LNCAP (cell line): Measurements from ENCODE around the gene THBS2.

Experiments
- TF ChIP-seq, protein P1 (sequence below): fragments of 450-650 bp; IDR thresholded peaks from 2 replicates; pipeline ENCODE4 v1.5.1; 2017; ENCODE audit warnings: mild to moderate bottlenecking

The THBS2 gene

DNA sequence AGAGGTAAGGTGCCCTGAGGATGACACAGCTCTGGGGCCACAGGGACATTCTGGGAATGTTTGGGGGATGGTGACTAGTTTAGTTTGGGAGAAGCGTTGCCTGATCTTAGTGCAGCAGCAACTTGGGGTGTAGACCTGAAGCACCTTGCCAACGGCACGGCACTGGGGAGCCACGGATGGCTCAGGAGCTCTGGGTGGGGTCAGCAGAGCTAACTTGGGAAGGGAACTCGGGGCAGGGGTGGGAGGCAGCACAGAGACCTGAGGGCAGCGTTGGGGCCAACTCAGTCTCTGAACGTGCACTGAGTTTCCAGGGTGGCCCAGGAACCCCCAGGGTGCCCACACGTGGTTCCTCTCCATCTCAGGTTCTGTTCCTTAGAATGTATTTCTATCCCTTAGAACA lies 14.9 kb downstream of the THBS2 start:
- TF ChIP-seq, protein P1, sequence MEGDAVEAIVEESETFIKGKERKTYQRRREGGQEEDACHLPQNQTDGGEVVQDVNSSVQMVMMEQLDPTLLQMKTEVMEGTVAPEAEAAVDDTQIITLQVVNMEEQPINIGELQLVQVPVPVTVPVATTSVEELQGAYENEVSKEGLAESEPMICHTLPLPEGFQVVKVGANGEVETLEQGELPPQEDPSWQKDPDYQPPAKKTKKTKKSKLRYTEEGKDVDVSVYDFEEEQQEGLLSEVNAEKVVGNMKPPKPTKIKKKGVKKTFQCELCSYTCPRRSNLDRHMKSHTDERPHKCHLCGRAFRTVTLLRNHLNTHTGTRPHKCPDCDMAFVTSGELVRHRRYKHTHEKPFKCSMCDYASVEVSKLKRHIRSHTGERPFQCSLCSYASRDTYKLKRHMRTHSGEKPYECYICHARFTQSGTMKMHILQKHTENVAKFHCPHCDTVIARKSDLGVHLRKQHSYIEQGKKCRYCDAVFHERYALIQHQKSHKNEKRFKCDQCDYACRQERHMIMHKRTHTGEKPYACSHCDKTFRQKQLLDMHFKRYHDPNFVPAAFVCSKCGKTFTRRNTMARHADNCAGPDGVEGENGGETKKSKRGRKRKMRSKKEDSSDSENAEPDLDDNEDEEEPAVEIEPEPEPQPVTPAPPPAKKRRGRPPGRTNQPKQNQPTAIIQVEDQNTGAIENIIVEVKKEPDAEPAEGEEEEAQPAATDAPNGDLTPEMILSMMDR, result no peak

DNA sequence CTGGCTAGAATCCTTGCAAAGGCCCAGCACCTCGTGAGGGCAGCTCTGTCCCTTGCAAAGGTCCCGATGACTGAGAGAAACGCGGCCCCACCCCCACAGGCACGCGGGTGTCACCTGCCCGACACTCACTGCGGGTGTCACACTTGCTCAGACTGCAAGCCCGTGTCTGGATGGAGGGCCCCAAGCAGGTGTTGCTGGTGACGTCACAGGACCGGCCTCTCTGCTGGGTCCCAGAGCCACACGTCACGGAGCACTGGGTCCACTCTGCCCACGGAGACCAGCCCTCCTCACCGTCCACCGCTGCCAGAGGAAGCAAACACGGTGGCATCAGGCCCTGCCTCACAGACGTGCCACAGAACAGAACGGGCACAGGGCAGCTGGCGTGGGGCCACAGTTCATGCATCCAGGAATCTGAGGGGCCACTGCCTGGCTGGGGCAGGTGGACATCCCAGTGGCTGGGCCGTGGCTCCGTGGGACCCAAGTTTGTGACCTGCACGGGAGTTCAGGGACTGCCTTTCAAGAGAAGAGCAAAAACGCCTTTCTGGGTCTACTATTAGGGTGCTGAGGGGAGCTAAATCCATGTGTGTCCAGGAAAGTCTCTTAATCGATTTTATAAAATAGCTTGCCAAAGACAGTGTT lies 16.0 kb downstream of the THBS2 start:
- TF ChIP-seq, protein P1, result no peak

DNA sequence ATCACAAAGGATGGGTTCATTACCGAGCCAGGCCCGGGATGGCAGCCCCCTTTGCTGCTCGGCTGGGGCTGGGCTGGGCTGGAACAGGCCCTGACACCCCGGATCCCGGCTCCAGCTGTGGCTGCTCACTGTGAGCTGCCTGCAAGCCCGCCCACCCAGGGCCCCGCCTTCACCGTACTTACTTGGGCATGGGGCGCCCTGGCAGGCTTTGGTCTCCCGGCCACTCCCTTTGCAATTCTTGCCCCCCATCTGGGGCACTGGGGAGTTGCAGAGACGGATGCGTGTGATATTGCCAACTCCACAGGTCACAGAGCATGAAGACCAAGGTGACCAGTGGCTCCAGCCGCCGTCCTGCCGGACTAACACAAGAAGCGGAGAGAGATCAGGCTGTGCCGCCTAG lies 16.7 kb downstream of the THBS2 start:
- TF ChIP-seq, protein P1, result no peak

DNA sequence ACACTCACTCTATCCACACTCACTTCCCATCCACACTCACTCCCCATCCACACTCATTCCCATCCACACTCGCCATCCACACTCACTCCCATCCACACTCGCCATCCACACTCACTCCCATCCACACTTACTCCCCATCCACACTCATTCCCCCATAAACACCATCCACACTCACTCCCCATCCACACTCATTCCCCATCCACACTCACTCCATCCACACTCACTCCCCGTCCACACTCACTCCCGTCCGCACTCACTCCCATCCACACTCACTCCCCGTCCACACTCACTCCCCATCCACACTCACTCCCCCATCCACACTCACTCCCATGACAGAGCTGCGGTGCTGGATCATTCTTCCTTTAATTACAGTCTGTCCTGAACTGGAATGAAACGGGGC lies 17.1 kb downstream of the THBS2 start:
- TF ChIP-seq, protein P1, result no peak

DNA sequence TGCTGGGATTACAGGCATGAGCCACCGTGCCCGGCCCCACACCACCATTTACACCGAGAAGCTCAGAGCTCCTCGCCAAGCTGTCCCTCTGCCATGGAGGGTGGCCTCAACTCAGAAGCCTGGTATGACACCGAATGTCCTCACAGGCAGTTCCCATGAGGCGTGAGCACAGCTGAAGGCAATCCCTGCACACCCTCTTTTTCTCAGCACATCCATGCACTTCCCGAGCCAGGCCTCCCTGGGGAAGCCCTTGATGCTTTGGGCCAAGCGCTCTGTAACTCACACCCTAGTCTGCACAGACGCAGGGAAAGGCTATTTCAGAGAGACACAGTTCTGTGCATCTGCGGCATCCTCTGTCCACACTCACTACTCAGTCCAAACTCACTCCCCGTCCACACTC lies 18.4 kb downstream of the THBS2 start:
- TF ChIP-seq, protein P1, result no peak

DNA sequence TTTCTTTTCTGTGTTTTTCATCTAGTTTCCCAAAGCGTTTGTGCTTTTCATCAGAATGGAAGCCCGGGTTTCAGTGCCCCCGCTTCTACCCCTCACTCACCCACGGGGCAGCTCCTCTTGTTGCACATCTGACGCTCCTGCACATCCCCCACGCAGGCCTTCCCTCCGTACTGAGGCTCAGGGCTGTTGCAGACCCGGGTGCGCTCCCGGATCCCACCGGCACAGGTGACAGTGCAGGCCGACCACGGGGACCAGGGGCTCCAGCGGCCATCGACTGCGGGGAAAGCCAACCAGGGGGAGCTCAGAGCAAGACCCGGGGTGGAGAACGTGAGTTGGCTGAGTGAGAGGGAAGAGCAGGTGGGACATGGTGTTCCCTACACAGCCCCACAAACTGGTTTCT lies 19.0 kb downstream of the THBS2 start:
- TF ChIP-seq, protein P1, result no peak

DNA sequence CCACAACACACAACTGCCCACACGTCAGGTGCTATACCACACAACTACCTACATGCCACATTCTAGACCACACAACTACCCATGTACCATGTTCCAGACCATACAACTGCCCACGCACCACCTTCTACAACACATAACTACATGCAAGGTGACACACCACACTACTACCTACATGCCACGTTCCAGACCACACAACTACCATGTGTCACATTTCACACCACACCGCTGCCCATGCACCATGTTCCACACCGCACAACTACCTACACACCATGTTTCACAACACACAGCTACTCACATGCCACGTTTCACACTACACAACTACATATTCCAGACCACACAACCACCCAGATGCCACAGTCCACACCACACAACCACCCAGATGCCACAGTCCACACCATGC lies 19.8 kb downstream of the THBS2 start:
- TF ChIP-seq, protein P1, result no peak

DNA sequence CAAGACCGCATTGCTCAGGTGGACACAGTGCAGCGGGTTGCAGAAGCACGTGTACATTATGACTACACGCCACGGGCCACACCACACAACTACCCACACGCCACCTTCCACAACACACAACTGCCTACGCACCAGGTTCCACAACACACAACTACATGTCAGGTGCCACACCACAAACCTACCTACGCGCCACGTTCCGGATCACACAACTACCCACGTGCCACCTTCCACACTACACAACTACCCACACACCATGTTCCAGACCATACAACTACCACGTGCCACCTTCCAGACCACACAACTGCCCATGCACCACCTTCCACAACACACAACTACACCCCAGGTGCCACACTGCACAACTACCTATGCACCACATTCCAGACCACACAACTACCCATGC lies 20.5 kb downstream of the THBS2 start:
- TF ChIP-seq, protein P1, result no peak
